HG03135 (cell line): ENCODE measurements around the gene RPL15.
"Not testable (repeated sequence)": the region's sequence is repeated elsewhere in the genome, so short reads cannot be mapped to it uniquely, and the experiment has no call there.

Experiments
- ATAC-seq: cut with Tn5 transposase; IDR thresholded peaks from one replicate; pipeline ENCODE4 v1.9.1; 2021; ENCODE audit warnings: mild to moderate bottlenecking, moderate library complexity; ENCODE audit not compliant: unreplicated experiment

Gene RPL15

GRCh38 chr3:23889386-23889785 lies 27.5 kb upstream of the RPL15 start:
- no peak for ATAC-seq

GRCh38 chr3:23889950-23890349 lies 27.0 kb upstream of the RPL15 start:
- ATAC-seq = no peak

- ATAC-seq = no peak
Observed at GRCh38 chr3:23894254-23895061, 22.5 kb upstream of the RPL15 start.

- no peak for ATAC-seq
Observed at GRCh38 chr3:23895181-23895580, 21.8 kb upstream of the RPL15 start.

- no peak for ATAC-seq
Observed at GRCh38 chr3:23900744-23901143, 16.2 kb upstream of the RPL15 start.

- ATAC-seq = no peak
Observed at GRCh38 chr3:23904545-23904944, 12.4 kb upstream of the RPL15 start.

GRCh38 chr3:23909341-23909740 lies 7.6 kb upstream of the RPL15 start:
- ATAC-seq = no peak

GRCh38 chr3:23911397-23911796 lies 5.5 kb upstream of the RPL15 start:
- ATAC-seq = no peak

GRCh38 chr3:23912335-23912734 lies 4.6 kb upstream of the RPL15 start:
- ATAC-seq = not testable (repeated sequence)

- no peak for ATAC-seq
Observed at GRCh38 chr3:23913182-23913581, 3.8 kb upstream of the RPL15 start.

- ATAC-seq = no peak
Observed at GRCh38 chr3:23913873-23914743, 2.8 kb upstream of the RPL15 start.

- no peak for ATAC-seq
Observed at GRCh38 chr3:23915537-23916108, 1.3 kb upstream of the RPL15 start.

- peak; percentile 49 for ATAC-seq
Observed at GRCh38 chr3:23916152-23916885, 613 bp upstream of the RPL15 start.

- ATAC-seq = not testable (repeated sequence)
Observed at GRCh38 chr3:23917679-23918303, 859 bp downstream of the RPL15 start.

GRCh38 chr3:23918331-23918730 lies 1.4 kb downstream of the RPL15 start:
- not testable (repeated sequence) for ATAC-seq

GRCh38 chr3:23919628-23920027 lies 2.7 kb downstream of the RPL15 start:
- ATAC-seq = no peak

GRCh38 chr3:23920151-23920655 lies 3.3 kb downstream of the RPL15 start:
- ATAC-seq = no peak

- no peak for ATAC-seq
Observed at GRCh38 chr3:23921052-23921511, 4.2 kb downstream of the RPL15 start.

GRCh38 chr3:23923786-23924185 lies 6.9 kb downstream of the RPL15 start:
- ATAC-seq = no peak

GRCh38 chr3:23926246-23926645 lies 9.3 kb downstream of the RPL15 start:
- ATAC-seq = no peak
